GM04504 (cell line): ENCODE data around the gene PHACTR4.
"Not testable (repeated sequence)": the region's sequence is repeated elsewhere in the genome, so short reads cannot be mapped to it uniquely, and the experiment has no call there.

Experiments
- DNase-seq: peaks from one replicate; pipeline ENCODE4 v3.0.0-alpha.2; 2012; ENCODE audit warnings: low read depth

Gene PHACTR4

DNA sequence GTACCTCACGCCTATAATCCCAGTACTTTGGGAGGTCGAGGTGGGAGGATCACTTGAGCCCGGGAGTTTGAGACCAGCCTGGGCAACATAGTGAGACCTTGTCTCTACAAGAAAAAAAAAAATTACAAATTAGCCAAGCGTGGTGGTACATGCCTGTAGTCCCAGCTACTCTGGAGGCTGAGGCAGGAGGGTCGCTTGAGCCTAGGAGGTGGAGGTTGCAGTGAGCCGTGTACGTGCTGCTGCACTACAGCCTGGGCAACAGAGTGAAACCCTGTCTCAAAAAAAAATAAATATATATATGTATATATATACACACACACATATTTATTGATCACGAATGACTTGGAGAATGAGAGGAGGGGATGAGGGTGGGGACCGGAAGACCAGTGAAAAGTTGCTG, 153.0 kb downstream of the PHACTR4 start:
- DNase-seq = not testable (repeated sequence)

DNA sequence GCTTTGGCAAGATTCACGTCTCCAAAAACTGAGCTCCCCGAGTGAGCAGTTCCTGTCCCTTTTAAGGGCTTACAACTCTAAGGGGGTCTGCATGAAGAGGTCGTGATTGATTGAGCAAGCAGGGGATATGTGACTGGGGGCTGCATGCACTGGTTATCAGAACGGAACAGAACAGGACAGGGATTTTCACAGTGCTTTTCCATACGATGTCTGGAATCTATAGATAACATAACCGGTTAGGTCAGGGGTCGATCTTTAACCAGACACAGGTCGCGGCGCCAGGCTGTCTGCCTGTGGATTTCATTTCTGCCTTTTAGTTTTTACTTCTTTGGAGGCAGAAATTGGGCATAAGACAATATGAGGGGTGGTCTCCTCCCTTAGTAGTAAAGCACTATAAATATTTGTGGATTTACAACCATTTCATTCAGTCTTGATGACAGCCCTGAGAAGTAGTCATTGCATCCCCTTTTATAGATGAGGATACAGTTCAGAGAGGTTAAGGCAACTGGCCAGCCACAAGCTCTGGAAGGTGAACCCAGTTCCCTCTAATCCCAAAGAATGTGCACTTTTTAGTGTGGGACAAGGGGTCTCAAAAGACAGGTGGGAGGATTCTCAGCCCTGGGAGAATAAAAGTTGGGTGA, 155.6 kb downstream of the PHACTR4 start:
- not testable (repeated sequence) for DNase-seq

- DNase-seq = no peak
Measured at GRCh38 chr1:28526886-28527285, 157.3 kb downstream of the PHACTR4 start.

GRCh38 chr1:28530456-28530855, 160.9 kb downstream of the PHACTR4 start:
- DNase-seq = no peak

GRCh38 chr1:28534671-28535070, 165.1 kb downstream of the PHACTR4 start:
- DNase-seq = no peak

GRCh38 chr1:28535180-28535579, 165.6 kb downstream of the PHACTR4 start:
- no peak for DNase-seq

DNA sequence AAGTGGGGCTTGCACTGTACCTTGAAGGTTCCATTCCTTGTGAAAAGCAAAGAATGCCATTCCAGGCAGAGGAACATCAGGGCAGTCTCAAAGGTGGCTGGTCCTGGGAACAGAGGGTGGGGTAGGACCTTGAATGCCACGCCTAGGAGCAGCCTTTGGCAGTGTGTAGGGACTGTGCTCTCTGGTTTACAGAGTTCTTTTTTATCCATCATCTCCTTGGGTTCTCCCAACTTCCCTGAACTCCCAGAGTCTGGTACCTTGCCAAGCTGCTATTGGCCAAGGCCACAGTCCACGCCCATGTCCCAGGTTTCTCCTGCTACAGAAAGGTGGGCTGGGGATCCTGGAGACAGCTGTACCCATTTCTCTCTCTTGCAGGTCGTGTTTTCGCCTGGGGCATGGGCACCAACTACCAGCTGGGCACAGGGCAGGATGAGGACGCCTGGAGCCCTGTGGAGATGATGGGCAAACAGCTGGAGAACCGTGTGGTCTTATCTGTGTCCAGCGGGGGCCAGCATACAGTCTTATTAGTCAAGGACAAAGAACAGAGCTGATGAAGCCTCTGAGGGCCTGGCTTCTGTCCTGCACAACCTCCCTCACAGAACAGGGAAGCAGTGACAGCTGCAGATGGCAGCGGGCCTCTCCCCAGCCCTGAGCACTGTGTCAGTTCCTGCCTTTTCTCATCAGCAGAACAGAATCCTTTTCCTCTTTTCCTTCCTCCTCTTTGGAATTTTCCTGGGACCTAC, 168.1 kb downstream of the PHACTR4 start:
- no peak for DNase-seq

DNA sequence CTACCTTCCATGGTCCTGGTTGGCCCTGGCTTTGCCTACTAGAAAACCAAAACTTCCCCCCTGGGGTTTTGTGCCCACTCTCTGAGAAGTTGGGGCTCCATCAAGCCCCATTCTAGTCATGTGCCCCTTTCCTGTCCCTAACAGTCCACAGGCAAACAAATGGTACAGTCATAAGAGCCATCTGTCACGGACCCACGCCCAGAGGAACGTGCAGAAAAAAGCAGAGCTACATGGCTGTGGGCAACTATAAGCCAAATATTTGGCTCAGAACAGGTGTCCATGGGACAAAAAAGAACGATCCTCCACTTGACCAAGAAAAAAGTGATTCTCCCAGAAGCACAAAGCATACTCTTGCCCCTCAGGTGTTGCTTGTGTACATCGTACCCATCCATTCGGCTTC, 168.7 kb downstream of the PHACTR4 start:
- no peak for DNase-seq

- no peak for DNase-seq
Measured at GRCh38 chr1:28540651-28541050, 171.1 kb downstream of the PHACTR4 start.

DNA sequence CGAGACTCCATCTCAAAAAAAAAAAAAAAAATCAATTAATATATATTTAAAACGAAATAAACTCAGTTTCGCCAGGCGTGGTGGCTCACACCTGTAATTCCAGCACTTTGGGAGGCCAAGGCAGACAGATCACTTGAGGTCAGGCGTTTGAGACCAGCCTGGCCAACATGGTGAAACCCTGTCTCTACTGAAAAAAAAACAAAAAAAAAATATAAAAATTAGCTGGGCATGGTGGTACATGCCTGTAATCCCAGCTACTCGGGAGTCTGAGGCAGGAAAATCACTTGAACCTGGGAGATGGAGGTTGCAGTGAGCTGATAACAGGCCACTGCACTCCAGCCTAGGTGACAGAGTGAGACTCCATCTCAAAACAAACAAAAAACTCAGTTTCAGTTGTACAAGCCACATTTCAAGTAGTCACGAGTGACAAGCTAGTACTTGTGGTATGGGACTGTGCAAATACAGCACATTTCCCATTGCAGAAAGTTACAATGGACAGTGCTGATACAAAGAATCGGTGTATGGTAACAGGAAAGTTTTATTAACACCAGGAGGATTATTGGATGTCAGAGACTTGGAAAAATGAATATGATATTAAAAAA, 172.0 kb downstream of the PHACTR4 start:
- DNase-seq = not testable (repeated sequence)

DNA sequence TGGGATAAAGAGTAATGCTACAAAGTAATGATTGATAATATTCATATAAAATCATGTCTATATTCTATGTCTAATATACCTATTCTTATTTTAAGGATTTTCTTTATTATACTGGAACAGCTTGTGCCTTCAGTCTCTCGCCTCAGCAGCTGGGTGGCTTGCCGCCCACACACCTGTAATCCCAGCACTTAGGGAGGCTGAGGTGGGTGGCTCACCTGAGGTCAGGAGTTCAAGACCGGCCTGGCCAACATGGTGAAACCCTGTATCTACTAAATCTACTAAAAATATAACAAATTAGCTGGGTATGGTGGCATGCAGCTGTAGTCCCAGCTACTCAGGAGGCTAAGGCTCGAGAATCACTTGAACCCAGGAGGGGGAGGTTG, 175.7 kb downstream of the PHACTR4 start:
- DNase-seq = no peak

- DNase-seq = no peak
Measured at GRCh38 chr1:28548318-28548717, 178.8 kb downstream of the PHACTR4 start.
